GM21529 (cell line): ENCODE data around the gene MACF1.
A peak's percentile ranks its signal among the peaks of the same experiment; 100 is the strongest.
"Not testable (repeated sequence)": the region's sequence is repeated elsewhere in the genome, so short reads cannot be mapped to it uniquely, and the experiment has no call there.

Source experiments
- ATAC-seq: cut with Tn5 transposase; IDR thresholded peaks from one replicate; pipeline ENCODE4 v1.9.1; 2021; ENCODE audit not compliant: unreplicated experiment

Gene MACF1, protein sequence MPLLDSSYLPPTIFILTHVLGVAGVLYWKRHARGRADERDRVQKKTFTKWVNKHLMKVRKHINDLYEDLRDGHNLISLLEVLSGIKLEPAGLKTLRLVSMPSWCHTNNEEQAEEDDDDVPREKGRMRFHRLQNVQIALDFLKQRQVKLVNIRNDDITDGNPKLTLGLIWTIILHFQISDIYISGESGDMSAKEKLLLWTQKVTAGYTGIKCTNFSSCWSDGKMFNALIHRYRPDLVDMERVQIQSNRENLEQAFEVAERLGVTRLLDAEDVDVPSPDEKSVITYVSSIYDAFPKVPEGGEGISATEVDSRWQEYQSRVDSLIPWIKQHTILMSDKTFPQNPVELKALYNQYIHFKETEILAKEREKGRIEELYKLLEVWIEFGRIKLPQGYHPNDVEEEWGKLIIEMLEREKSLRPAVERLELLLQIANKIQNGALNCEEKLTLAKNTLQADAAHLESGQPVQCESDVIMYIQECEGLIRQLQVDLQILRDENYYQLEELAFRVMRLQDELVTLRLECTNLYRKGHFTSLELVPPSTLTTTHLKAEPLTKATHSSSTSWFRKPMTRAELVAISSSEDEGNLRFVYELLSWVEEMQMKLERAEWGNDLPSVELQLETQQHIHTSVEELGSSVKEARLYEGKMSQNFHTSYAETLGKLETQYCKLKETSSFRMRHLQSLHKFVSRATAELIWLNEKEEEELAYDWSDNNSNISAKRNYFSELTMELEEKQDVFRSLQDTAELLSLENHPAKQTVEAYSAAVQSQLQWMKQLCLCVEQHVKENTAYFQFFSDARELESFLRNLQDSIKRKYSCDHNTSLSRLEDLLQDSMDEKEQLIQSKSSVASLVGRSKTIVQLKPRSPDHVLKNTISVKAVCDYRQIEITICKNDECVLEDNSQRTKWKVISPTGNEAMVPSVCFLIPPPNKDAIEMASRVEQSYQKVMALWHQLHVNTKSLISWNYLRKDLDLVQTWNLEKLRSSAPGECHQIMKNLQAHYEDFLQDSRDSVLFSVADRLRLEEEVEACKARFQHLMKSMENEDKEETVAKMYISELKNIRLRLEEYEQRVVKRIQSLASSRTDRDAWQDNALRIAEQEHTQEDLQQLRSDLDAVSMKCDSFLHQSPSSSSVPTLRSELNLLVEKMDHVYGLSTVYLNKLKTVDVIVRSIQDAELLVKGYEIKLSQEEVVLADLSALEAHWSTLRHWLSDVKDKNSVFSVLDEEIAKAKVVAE (N-terminal part only)

DNA sequence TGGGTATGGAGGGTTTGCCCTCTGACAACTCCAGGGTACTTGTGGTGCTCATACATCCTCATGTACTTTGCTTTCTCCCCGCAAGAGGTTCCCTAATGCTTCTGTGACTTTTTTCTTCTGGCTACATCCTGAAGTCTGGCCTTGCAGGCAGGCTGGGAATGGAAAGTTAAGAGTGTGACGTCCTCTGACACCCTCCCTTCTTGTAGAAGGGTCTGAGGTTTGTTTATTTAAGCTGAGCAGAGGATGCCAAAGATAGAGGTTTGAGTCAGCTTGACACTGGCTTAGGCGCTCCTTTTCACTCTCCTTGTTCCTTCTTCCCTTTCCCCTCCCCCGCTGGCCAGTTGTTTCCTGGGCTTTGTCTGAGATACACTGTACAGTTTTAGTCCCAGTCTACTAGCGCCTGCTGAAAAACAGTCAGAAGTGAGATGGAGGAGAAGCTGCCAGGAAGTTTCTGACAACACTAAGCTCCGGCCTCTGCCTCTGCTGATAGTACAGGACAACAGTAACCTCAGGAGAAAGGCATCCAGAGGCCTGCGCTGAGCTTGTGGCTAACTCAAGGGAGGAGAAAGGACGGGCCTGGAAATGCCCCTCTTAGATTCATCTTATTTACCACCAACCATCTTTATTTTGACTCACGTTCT is at the start of gene MACF1:
Gene MACF1, plus strand, starts transcription at position 255 of the 641 bp plus-strand sequence. Its CDS starts 328 bp downstream, at position 583.
- peak; percentile 45 for ATAC-seq

DNA sequence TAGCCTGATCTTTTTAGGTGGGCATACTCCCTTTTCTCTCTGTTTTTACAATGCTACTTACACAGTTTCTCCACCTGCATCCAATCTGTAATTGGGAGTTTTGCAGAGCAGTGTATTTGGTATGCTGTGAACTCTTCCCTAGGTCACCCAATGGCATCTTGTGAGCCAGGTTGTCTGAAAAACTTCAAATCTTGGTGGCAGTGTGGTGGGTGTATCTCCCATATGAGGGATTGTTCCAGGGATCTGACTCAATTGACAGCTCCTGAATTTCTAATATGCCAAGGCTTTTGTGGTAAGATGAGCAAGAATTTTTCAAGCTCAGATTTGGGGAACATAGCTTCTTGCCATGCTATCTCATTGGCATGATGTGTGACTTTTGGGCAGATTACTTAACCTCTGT is 47.2 kb upstream of the MACF1 start:
- no peak for ATAC-seq

DNA sequence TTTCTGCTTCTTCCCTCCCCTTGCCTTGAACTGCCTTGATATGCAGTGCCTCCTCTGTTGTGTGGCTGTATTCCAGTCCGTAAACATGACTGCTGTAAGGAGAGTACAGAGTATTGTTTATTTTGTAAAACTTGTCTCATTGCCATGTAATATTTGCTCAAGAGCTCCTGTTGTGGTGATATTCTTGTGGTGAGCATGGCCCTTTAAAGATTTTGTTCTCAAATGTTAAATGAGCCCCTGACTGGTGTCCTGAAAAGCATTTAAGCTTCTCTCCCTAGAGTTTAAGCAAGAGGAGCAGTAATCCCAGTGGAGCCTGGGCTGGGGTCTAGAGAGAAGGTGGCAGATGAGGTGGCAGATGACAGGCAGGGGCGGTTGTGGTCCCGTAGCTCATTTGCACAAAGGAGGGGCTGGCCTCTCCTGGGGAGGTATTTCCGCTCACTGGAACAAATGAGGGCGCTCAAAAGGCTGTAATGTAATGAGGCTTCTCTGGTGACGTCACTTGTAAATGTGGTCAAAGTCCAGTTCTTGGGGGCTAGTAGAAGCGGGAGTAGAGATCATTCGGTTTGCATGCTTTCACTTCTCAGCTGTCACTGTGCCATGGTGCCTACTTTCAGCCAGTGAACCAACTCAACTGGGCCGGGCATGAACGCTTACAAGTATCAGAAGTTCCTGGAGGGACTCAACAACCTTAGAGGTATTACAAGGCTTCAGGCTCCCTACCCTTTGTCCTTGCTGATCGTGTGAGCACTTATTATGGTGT is 46.0 kb upstream of the MACF1 start:
- ATAC-seq, result no peak

GRCh38 chr1:39159224-39160036 is 45.1 kb upstream of the MACF1 start:
- ATAC-seq, result no peak

GRCh38 chr1:39160703-39161102 is 43.8 kb upstream of the MACF1 start:
- no peak for ATAC-seq

DNA sequence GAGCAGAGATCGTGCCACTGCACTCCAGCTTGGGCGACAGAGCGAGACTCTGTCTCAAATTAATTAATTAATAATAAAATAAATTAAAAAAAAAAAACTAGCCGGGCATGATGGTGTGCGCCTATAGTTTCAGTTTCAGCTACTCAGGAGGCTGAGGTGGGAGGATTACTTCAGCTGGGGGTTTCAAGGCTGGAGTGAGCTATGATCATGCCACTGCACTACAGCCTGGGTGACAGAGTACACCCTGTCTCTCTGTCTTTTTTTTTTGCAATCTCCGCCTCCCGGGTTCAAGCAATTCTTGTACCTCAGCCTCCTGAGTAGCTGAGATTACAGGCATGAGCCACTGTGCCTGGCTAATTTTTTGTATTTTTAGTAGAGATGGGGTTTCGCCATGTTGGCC is 42.7 kb upstream of the MACF1 start:
- ATAC-seq, result not testable (repeated sequence)

- no peak for ATAC-seq
Observed at GRCh38 chr1:39163469-39163868, 41.0 kb upstream of the MACF1 start.

- no peak for ATAC-seq
Observed at GRCh38 chr1:39164256-39164655, 40.2 kb upstream of the MACF1 start.

DNA sequence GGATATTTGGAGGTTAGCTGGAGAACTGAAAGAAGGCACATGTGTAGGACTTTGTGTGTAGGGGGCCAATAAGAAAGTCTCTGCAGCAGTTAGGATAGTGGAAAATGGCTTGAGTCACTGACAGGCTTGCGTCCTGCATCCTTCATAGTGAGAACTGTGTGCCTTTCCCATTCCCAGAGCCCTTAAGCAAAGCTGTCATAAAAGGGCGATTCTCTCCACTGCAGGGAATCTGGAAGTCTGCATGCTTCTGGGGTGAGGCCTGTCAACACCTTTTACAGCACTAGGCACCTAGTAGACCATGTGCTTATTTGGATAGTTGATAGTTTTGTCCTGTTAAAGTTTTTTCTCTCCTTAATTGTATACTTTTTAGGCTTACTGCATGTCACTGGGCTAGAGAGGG is 39.4 kb upstream of the MACF1 start:
- no peak for ATAC-seq

GRCh38 chr1:39165488-39165887 is 39.0 kb upstream of the MACF1 start:
- ATAC-seq, result no peak

GRCh38 chr1:39167632-39168209 is 36.8 kb upstream of the MACF1 start:
- no peak for ATAC-seq

- ATAC-seq, result no peak
Observed at GRCh38 chr1:39168301-39169080, 36.0 kb upstream of the MACF1 start.

DNA sequence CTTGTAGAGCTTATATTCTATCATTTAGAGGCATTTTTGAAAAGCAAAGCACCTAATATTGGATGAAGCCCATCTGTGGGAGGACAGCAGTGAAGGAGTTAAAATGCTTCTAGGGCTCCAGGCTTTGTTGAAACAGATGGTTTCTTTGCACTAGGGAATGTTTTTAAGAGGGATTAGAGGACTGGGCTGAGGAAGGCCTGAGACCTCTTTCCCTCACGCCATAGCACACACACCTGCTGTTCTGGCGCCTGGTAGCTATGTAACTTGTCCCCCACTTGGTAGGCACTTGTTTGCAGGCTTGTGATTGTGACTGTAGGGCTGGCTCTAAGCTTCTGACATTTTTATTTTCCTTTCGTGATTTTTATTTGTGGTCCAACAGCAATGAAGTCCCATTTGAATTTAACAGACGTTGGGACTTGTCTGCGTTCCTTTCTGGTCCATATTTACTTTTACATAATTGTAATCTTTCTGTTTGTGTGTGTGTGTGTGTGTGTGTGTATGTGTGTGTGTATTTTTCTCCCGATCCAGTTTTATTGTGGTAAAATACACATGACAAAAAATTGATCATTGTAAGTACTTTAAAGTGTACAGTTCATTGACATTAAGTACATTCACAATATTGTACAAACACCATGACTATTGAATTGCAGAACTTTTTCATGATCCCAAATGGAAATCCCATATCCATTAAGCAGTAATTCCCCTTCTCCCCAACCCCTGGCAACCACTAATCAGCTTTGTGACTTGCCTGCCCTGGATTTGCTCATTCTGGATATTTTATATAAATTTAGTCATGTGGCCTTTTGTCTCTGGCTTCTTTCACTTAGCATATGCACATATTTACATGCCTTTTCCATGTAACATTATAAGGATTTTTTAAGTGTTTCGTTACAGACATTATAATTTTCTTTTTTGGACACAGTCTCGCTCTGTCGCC is 33.5 kb upstream of the MACF1 start:
- no peak for ATAC-seq

DNA sequence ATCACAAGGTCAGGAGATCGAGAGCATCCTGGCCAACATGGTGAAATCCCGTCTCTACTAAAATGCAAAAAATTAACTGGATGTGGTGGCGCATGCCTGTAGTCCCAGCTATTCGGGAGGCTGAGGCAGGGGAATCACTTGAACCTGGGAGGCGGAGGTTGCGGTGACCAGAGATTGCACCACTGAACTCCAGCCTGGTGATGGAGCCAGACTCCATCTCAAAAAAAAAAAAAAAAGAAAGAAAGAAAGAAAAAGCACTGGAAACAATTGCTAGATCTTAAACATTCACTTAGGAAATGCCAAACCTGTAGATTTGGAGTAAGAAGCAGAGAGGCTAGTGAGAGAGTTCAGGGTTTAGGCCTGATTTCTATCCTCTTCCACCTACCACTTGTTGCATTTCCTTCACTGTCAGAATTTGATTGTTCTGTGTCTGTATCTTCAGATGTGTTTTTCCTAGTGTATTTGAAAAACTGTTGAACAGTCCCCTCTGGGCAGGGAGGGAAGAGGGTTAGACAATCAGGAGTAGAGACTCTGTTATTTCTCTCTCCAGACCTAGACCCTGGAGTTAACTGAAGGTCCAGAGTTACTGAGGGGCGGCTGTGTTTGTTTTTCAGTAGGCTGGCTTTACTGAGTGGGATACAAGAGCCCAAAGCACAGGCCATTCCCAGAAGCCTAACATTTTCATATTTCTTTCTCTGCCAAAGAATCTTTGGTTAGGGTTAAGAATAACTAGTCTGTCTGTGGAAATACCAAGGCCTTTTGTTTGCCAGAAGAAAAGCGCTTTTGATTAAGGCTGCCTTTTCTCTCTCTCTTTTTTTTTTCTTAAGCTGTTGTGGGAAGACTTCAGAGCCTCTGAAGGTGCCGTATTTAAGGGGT is 31.1 kb upstream of the MACF1 start:
- no peak for ATAC-seq

- ATAC-seq, result no peak
Observed at GRCh38 chr1:39173995-39174380, 30.5 kb upstream of the MACF1 start.
